Measurements from ENCODE around the gene CCDC186. TPM values are rescaled to one million over a fixed set of nuclear protein-coding genes. Genes with fewer than 3 reads are reported as not detected.
"Not testable (repeated sequence)": the region's sequence is repeated elsewhere in the genome, so short reads cannot be mapped to it uniquely, and the experiment has no call there.

CCDC186 gene
- total RNA-seq, 2 experiments from 2014 or later, result 9.4 to 9.9 TPM

- POLR2A ChIA-PET, result no interaction called here
- CTCF ChIA-PET, result interaction anchor here (0.6 kb wide), 1 partner anchor 25 kb away, joined by 3 read pairs; no protein-coding TSS in a partner anchor
Measured at GRCh38 chr10:114175667-114176066, 1.7 kb upstream of the CCDC186 start.

GRCh38 chr10:114174695-114175188, 739 bp upstream of the CCDC186 start:
- ChIA-PET POLR2A (interaction anchor here (1.8 kb wide), 1 partner anchor 494 kb away, joined by 7 read pairs; no protein-coding TSS in a partner anchor), CTCF (no interaction called here)

- ChIA-PET POLR2A (interaction anchor here (0.7 to 1.8 kb wide), 2 partner anchors 316 to 493 kb away, joined by 3 to 7 read pairs; no protein-coding TSS in a partner anchor), CTCF (no interaction called here)
Measured at GRCh38 chr10:114173603-114173920, 441 bp downstream of the CCDC186 start.

GRCh38 chr10:114172776-114173602, 1.0 kb downstream of the CCDC186 start:
- POLR2A ChIA-PET, result no interaction called here

GRCh38 chr10:114172216-114172615, 1.8 kb downstream of the CCDC186 start:
- CTCF ChIA-PET, result no interaction called here
- POLR2A ChIA-PET, result no interaction called here

More at GRCh38 chr10:114172776-114173602, 1.0 kb downstream of the CCDC186 start:
- CTCF ChIA-PET, result no interaction called here

- ChIA-PET CTCF (interaction anchor here (0.6 kb wide), 1 partner anchor 38 kb away, joined by 3 read pairs; no protein-coding TSS in a partner anchor), POLR2A (no interaction called here)
Measured at GRCh38 chr10:114168450-114169009, 5.5 kb downstream of the CCDC186 start.

- POLR2A ChIA-PET, result interaction anchor here (0.6 kb wide), 1 partner anchor 510 kb away, joined by 4 read pairs; no protein-coding TSS in a partner anchor
Measured at GRCh38 chr10:114167985-114168384, 6.0 kb downstream of the CCDC186 start.

GRCh38 chr10:114166494-114166893, 7.5 kb downstream of the CCDC186 start:
- ChIA-PET POLR2A (no interaction called here), CTCF (no interaction called here)

More at GRCh38 chr10:114167985-114168384, 6.0 kb downstream of the CCDC186 start:
- CTCF ChIA-PET, result interaction anchor here (0.6 to 1.0 kb wide), 2 partner anchors 18 to 228 kb away, joined by 4 to 6 read pairs; no protein-coding TSS in a partner anchor

GRCh38 chr10:114166043-114166442, 8.0 kb downstream of the CCDC186 start:
- POLR2A ChIA-PET, result no interaction called here
- CTCF ChIA-PET, result no interaction called here

GRCh38 chr10:114163062-114163461, 10.9 kb downstream of the CCDC186 start:
- POLR2A ChIA-PET, result no interaction called here
- CTCF ChIA-PET, result no interaction called here

- POLR2A ChIA-PET, result no interaction called here
- CTCF ChIA-PET, result interaction anchor here (0.6 to 0.7 kb wide), 2 partner anchors 81 to 1360 kb away, joined by 3 read pairs; partner anchors contain the start of gene VWA2
Measured at GRCh38 chr10:114157912-114158311, 16.1 kb downstream of the CCDC186 start.

GRCh38 chr10:114151892-114152291, 22.1 kb downstream of the CCDC186 start:
- ChIA-PET POLR2A (no interaction called here), CTCF (no interaction called here)

GRCh38 chr10:114151486-114151885, 22.5 kb downstream of the CCDC186 start:
- POLR2A ChIA-PET, result no interaction called here
- CTCF ChIA-PET, result no interaction called here

GRCh38 chr10:114149476-114149875, 24.5 kb downstream of the CCDC186 start:
- CTCF ChIA-PET, result interaction anchor here (0.7 kb wide), 1 partner anchor 18 kb away, joined by 4 read pairs; no protein-coding TSS in a partner anchor
- POLR2A ChIA-PET, result not testable (repeated sequence)

- ChIA-PET CTCF (interaction anchor here (0.5 kb wide), 1 partner anchor 11 kb away, joined by 3 read pairs; no protein-coding TSS in a partner anchor), POLR2A (no interaction called here)
Measured at GRCh38 chr10:114143160-114143559, 30.8 kb downstream of the CCDC186 start.

- CTCF ChIA-PET, result no interaction called here
- POLR2A ChIA-PET, result no interaction called here
Measured at GRCh38 chr10:114142018-114142417, 32.0 kb downstream of the CCDC186 start.

GRCh38 chr10:114140827-114141226, 33.2 kb downstream of the CCDC186 start:
- CTCF ChIA-PET, result not testable (repeated sequence)

GRCh38 chr10:114140036-114140435, 34.0 kb downstream of the CCDC186 start:
- ChIA-PET CTCF (no interaction called here), POLR2A (no interaction called here)

More at GRCh38 chr10:114140827-114141226, 33.2 kb downstream of the CCDC186 start:
- POLR2A ChIA-PET, result not testable (repeated sequence)

- POLR2A ChIA-PET, result interaction anchor here (0.7 kb wide), 1 partner anchor 74 kb away, joined by 13 read pairs; no protein-coding TSS in a partner anchor
- CTCF ChIA-PET, result interaction anchor here (0.7 kb wide), 1 partner anchor 17 kb away, joined by 3 read pairs; no protein-coding TSS in a partner anchor
Measured at GRCh38 chr10:114138581-114138980, 35.4 kb downstream of the CCDC186 start.

- CTCF ChIA-PET, result no interaction called here
- POLR2A ChIA-PET, result no interaction called here
Measured at GRCh38 chr10:114135476-114135875, 38.5 kb downstream of the CCDC186 start.

- POLR2A ChIA-PET, result no interaction called here
- CTCF ChIA-PET, result no interaction called here
Measured at GRCh38 chr10:114131094-114131493, 42.9 kb downstream of the CCDC186 start.

Measured in activated CD8-positive, alpha-beta memory T cell treated with anti-CD3 and anti-CD28 coated beads for 36 hours (primary cell).